WTC11 (cell line): ENCODE results near the gene ISM1.

Source experiments
- NFYB ChIP-seq: sonication (generic); formaldehyde crosslinking; conservative IDR thresholded peaks from 2 replicates; pipeline ENCODE4 v1.8.0; 2022; ENCODE audit warnings: low read depth, missing genetic modification reagents
- TEAD4 ChIP-seq: sonication (generic); formaldehyde crosslinking; IDR thresholded peaks from 2 replicates; pipeline ENCODE4 v1.8.0; 2022; ENCODE audit warnings: mild to moderate bottlenecking, missing genetic modification reagents
- TF ChIP-seq, protein P1 (sequence below): sonication (generic); formaldehyde crosslinking; IDR thresholded peaks from 2 replicates; pipeline ENCODE4 v1.8.1; 2023; ENCODE audit warnings: mild to moderate bottlenecking, missing genetic modification reagents, moderate library complexity

- TF ChIP-seq, protein P1, sequence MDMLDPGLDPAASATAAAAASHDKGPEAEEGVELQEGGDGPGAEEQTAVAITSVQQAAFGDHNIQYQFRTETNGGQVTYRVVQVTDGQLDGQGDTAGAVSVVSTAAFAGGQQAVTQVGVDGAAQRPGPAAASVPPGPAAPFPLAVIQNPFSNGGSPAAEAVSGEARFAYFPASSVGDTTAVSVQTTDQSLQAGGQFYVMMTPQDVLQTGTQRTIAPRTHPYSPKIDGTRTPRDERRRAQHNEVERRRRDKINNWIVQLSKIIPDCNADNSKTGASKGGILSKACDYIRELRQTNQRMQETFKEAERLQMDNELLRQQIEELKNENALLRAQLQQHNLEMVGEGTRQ (CRISPR knock-in tag), result no peak
- TF ChIP-seq NFYB (CRISPR knock-in tag) (no peak), TEAD4 (CRISPR knock-in tag) (no peak)
Measured at GRCh38 chr20:13280609-13281324, 59.7 kb downstream of the ISM1 start.
